GM18519 (cell line): Measurements from ENCODE around the gene HOXD8.

Experiments
- ATAC-seq: cut with Tn5 transposase; IDR thresholded peaks from one replicate; pipeline ENCODE4 v1.9.1; 2021; ENCODE audit warnings: mild to moderate bottlenecking, moderate library complexity; ENCODE audit not compliant: unreplicated experiment, low FRiP score

Gene HOXD8

DNA sequence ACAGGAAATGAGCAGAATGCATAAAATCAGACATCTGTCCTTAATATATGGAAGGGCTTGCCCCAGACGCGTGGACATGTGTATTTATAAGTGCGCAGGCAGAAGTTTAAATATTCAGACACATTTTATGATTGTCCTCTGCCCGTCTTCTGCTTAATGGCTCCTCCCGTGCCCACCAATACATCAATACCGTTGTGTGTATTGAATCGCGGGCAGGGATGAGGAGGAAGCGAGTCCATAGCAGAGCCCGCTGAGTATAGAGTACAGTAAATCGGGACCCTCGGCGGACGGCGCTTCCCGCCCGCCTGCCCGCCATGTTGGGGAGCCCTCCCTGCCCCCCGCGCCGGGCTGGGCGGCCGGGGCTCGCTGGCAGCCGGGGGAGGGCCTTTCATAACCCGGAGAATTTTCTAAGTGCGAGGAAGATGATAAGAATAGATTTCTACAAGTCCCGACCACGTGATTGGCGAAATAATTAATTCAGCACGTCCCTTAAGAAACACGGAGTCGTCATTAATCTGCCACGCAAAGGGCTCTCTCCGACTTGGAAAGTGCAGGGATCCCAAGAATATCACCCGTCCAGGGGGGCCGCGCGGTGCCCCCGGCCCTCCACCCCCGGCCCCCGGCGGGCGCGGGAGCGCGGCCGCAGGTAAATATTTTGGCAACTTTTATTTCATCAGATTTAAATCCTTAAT lies 27.4 kb downstream of the HOXD8 start, which contains the start of gene HOXD3:
Gene HOXD3 (plus strand): TSS at position 501 of the 692 bp plus-strand sequence. CDS start 11,808 bp downstream, outside the sequence.
- no peak for ATAC-seq

DNA sequence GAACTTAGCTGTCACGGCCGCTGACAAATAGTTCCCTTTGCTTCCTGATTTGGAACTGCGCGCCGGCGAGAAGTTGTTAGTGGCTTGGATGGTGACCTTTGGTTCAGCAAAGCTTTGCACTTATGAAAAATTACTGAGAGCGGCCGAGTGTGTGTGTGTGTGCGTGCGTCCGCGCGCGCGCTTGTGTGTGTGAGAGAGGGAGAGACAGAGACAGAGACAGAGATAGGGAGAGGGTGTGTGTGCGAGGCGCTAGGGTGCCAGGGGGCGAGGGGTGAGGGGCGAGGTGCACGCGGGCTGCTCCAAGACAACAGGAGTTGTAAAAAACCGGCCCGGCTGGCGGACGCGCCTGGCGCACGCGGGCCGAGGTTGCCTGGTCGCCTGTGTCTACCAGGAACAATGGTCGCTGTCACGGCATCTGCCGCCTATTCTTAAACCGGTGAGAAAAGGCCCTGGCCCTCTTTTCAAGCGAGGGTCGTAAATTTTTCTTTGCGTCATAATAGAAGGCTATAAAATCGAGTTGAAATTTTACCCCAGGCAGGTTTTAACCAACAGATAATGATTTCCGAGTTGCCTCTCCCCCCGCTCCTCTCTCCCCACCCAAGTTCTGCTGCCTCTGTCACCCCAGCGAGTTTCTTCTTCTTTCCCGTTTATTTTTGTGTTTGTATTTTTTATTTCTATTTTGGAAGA lies 28.1 kb downstream of the HOXD8 start:
- ATAC-seq = no peak

DNA sequence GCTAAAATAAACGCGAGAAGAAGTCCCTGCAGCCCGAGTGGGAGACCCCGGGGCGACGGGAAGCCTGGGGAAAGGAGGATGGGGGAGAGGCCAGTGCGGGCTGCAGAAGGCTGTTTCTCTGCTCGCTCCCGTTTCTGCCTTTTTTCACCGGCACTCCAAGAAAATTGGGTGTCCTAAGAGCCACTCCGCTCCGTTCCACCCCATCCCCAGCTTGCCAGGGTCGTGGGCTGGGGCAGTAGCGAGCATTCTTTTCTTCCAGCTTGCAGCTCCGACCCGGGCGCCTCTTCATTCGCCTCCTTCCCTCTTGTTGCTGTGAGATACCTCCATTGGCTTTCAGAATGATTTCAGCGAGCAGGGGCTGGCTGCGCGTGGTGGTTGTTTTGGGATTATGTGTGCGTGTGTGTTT lies 28.7 kb downstream of the HOXD8 start:
- no peak for ATAC-seq

DNA sequence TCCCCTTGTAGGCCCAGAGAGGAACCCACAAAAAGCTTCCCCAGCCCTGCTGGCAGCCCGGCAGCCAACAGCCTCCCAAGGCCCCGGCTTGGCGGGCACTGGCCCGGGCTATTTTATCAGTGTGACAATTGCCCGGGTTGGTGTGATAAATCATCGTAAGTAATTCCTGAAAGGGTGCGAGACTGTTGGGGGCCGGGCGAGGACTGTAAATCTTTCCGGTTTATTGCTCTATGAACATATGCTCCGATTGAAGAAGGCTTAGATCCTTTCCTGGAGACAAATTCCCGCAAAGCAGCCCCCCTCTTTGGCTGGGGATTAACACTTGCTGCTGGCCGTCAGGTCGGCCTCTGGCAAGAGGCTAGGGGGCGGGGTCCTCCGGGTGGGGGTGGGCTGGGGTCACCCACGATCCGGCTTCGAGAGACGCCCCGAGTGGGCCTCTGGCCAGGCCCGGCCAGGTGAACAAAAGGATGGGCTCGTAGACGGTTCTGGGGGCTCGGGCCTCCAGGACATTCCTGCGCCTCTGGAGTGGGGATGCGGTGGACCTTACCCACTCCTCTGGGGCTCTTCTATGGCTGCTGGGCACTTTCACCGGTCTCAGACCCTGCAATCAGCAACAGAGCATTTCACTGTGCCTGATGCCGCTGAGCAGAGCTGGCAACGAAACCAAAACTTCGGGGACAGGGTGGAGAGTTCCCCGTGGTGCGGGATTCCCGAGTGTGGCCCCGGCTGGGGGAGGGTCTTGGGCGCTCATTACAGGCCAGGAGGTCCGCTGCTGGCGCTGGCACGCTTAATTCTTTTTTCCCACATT lies 29.6 kb downstream of the HOXD8 start:
- ATAC-seq = no peak

DNA sequence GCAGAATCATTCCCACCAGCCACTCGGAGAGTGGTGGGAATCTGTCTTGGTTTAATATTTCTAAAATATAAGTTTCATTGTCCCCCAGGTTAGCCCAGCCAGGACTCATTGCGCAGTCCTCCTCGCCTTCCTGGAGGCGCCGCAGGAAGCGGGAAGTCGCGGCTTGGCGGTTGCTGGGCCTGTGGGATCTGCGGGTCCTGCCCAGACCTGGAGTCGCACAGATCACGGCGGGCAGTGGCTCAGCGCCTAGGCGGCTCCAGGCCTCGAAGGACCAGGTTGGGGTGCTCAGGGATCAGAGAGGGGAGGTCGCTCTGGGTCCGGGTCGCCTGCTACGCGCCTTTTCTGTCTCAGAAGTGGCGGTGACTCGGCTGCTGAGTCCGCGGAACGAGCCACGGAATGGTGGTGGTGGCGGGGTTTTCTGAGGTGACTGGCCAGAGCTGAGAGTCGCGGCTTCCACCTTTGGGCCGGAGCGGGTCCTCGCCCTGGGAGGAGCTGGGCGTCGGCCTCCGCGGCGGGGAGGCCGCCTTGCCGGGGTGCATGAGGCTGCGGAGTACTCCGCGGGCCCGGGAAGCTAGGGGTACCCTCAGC lies 30.3 kb downstream of the HOXD8 start:
- ATAC-seq = no peak

DNA sequence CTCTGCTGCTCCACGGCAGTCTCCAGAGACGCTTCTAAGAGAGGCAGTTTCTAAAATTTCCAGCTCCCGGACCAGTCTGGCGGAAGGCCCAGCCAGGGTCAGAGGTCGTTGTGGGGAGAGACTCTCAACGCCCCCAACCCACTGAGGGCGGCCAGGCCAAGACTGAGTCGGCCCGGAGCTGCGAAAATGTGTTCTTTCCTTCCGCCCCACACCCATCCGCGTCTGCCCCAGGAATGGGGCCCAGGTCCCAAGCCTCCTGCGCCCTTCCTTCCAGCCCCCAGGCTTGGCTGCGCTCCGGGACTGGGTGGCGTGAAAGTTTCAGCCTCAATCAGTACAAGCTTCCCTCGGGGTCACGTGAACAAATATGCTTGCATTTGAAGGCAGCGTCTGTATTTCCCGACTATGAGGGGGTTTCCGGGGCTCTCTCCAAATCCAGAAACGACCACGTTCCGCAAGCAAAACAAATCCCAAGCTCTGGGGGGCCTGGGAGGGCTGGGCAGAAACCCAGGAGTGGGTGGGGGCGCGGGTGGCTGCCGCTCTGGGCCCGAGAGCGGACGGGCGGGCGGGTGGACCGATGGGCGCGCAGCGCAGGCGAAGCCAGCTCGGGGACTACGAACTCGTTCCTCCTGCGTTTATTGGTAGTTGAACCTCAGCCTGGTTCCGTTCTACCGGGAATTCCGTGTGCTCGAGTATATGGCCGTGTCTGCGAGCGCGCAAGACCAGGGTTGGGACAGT lies 30.9 kb downstream of the HOXD8 start:
- no peak for ATAC-seq

DNA sequence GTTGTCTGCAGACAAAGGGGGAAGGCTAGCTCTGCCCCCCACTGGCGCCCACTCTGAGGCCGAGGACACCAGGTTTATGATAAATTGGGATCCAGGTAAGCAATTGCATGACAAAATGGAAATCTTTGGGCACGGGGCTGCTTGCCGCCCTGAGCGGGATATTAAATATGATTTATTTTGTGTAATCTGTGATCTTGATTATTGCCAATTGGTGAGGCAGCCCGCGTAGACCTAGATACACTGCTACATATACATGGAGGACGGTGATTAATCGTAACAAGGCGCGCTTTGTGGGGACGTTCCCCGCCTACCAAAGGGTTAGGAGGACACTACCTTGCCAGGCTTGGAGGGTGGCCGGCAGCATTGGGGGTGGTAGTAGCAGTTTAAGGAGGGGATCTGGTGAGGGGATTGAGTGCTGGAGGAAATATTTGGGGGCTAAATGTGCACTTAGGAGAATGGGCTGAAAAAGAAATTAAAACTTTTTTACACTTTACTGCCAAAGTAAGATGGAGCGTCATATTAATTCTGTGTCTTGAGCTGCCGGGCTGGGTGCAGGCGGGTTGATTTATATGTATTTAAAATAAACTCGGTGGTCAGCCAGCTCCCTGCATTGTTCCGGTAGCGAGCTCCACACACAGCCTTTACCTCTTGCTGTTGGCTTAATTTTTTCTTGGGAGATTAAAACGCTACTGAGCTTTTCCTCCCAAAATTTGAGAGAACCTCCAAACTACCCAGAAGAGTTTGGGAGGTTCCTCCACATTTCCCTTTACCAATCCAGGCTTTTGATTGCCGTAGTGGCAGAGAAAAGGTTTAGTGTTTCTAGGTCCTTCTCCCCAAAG lies 31.7 kb downstream of the HOXD8 start:
- no peak for ATAC-seq

DNA sequence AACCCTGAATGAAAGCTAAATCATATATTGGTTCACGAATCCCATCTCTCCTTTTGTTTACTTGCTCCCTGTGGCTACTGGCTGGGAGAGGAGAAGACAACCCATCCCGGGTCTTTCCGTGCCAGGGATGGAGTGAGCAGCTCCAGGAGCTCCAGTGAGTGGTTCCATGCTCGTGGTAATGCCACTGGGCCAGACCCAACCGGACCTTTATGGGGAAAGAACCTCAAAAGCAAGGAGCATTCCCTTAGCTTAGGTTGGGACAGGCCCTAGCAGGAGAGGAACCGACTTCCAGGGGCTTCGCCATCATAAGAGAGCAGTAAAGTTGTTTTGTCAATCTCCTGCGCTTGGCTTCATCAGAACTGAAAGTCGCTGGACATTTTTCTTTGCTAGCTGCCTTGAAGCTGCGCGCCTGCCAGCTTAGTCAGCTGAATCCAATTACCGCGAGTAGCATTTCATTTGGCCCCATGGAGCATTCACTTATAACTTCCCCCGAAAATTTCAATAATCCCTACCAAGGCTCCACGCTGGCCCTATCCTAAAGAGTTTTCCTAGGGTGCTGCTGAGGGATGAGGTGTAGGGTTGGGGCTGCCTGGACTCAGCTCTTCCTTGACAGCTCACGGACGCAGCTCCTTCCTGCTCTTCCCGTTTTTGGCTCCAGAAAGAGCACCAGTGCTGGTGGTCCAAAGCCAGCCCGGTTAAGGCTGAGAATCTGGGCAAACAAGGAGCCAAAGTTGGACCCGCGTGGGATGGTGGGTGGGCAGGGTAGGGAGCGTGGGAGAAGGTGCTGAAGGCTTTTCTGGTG lies 32.5 kb downstream of the HOXD8 start:
- ATAC-seq = no peak

DNA sequence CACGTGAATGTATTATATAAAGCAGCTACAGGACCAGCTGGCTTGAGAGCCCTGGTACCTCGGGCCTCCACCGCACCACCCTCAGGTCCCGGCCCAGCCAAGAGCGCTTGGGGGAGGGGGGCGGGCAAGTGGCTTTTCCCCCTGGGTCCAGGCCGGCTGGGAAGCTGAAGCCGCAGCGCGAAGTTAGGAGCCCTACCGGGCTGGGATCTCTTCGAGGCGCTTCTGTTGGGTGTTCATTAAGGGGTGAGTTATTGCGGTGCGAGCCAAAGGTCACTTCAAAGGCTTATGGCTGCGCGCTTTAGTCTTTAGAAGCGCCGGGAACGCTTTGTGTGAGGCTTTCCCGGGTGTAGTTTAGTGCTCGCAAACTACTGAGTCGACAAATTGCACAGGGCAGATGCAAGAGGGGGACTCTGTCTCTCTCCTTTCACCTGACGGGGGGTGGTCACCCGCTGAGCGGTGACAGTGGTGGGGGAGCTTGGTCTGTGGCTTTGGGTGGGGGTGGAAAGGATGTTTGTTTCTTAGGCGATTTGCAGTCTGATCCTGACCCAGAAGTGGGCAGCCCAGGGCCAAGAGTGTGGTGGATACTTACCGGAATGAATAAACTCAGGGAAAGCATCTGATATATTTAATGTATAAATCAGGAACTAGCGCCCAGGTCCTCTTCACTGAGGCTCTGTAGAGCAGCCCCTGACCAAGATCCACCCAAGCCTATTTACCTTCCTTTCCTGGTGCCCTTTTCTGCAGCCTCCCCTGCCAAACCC lies 33.6 kb downstream of the HOXD8 start:
- ATAC-seq = no peak

DNA sequence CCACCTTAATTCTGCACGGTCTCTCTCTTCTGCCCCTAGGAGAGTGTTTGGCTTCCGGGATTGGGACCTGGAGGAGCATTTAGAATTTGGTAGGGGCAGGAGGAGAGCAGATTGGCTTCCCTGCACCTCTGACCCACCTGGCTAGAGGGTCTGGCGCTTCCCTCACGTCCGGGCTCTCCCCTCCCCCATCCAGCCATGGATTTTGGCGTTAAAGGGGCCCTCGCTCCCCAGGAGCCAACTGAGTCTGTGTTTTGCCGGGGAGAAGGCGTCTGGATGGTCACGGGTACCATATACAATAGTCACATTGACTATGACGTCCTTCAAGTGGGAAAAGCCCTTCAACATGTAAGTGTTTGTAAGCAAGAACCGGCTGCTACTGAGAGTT lies 34.2 kb downstream of the HOXD8 start:
- ATAC-seq = no peak

DNA sequence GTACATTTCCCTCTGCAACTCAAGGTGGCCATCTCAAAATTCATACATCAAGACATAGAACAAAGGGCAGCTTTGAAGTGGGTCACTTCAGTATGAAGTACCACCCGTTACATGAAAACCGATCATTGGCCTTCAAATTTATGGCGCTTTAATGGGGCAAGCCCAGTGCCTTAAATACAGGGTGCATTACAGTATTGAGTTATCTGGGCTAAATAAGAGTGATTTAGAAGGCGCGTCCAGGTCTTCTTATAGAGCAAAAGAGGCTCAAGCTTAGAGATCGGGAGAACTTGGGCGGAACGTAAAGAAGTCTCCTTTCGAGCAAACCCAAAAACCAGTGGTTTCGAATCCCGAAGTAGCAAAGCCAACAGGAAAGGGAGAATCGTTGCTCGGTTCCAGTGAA lies 34.7 kb downstream of the HOXD8 start:
- ATAC-seq = no peak

DNA sequence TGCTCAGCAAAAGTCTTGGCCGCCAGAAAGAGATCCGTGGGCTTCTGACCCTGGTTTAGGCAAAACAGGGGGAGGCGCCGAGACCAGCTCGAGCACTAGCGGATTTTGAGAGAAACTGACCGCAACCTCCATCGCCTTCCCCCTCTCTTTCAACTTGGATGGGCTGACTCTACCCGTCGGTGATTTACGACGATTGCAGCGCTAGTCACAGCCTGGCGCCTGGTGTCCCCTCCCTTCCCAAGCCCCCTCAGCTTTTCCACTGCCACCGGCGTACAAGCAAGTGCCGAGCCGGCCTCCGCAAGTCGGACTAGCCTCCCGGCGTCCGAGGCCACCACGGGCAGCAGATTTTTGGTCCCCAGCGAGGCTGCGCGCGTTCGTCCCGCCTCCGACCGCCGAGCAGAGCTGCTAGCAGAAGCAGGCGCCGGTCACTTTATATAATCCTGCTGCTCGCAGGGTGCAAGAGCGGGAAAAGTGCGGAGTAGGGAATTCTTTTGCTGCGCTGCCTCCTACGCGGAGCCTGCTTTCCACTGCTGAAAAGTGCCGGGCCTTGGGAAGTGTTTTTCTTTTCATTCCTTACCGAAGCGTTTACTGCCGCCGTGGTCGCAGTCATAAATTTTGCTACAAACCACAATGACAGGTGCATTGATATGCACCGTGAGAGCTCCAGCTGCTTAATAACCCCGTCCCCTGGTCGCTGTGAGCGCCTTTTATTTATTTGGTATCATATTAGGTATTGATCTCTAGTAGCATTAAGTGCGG lies 35.3 kb downstream of the HOXD8 start:
- ATAC-seq = no peak

DNA sequence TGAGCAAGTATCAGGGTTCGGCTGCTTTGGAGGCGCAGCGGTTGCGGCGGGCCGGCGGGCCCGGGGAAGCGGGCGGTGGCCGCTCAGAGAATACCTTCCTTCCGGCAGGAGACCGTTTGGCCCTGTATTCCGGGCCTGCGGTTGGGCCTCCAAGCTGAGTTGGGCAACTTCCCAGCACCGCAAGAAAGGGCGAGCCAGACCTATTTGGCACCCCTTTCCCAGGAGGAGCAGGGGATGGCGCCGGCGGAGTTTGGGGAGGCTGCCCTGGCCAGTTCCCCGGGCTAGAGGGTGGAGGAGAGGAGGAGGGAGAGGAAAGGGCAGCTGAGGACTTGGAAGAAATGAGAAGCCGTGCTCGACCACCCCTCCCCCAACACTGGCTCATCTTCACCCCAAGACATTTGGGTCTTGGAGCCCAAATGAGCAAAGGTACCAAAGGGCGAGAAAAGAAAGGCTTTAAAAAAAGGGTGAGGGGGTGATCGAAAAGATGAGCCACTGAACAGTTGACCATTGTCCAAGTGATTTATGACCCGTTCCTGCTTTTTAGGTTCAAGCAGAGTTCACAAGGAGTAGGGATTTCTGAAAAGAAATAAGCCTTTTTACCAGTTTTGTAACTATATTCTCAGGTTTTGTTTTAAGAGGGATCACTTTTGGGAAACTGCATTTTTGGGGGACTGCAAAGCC lies 36.0 kb downstream of the HOXD8 start:
- ATAC-seq = no peak

DNA sequence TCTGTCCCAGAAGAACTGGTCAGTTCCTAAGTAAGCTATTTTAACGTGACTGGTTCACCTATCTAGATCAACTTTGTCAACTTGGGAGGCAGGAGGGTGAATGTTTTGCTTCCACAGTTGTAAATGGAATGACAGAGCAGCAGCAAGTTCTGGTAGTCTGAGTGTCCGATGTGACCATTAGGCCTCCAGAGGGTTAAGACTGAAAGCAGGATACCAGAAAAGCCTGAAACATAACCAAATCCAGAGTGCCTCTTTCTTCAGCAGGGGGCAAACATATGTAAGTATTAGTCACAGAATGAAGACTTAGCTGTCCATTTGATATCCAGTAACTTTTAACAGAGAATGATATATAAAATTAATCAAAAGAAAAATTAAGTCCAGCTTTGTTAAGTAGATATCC lies 36.8 kb downstream of the HOXD8 start:
- no peak for ATAC-seq

DNA sequence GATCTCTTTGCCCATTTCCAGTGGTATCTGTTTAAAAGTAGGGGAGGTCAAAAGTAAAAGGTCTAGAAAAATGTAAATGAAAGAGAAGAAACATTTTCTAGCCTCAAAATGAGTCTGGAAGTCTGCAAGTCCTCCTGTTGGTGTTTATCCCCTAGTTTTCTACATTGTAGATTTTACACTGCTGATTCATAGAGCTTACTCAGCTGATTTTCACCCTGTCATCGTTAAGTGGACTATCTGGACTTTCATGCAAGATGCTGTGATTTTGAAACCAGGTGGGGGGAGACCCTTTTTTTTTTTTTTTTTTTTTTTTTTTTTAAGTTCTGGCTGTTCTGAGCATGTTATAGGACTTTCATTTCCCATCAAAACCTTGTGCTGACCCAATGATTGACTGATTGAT lies 37.9 kb downstream of the HOXD8 start:
- ATAC-seq = no peak

DNA sequence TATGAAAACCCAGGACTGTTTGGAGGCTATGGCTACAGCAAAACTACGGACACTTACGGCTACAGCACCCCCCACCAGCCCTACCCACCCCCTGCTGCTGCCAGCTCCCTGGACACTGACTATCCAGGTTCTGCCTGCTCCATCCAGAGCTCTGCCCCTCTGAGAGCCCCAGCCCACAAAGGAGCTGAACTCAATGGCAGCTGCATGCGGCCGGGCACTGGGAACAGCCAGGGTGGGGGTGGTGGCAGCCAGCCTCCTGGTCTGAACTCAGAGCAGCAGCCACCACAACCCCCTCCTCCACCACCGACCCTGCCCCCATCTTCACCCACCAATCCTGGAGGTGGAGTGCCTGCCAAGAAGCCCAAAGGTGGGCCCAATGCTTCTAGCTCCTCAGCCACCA lies 39.7 kb downstream of the HOXD8 start:
- ATAC-seq = no peak

DNA sequence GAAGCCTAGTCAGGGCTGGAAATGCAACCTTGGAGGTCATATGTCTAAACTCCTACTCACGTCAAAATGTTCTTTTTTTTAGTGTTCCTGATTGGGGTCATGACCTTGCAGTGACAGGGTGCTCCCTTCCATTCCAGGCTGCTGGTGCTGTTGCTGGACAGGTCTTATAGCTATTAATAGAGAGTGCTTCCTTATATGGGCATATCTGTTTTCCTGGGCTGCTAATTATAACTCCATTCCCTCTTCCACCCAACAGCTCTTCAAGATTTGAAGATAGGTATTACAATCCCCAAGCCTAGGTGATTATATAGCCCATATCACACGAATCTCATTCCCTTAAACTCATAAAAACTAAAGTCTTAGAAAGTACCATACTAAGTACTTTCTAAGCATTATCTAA lies 40.2 kb downstream of the HOXD8 start:
- no peak for ATAC-seq
